AG09309 (cell line): Measurements from ENCODE around the gene STC2.
A peak's percentile ranks its signal among the peaks of the same experiment; 100 is the strongest.

ENCODE experiments used
- DNase-seq: peaks from one replicate; pipeline ENCODE4 v3.0.0-alpha.2; 2010; ENCODE audit warnings: low read depth
- H3K4me3 ChIP-seq: 2 replicates; pipeline ENCODE4 v1.5.1; 2011; ENCODE audit warnings: mild to moderate bottlenecking, low read depth, low read length, moderate library complexity; ENCODE audit not compliant: control insufficient read depth
- TF ChIP-seq, protein P1 (sequence below): IDR thresholded peaks from 2 replicates; pipeline ENCODE4 v1.5.1; 2011; ENCODE audit warnings: mild to moderate bottlenecking, low read depth, low read length, inconsistent platforms; ENCODE audit not compliant: insufficient read depth, control insufficient read depth; ENCODE audit errors: missing control alignments

The STC2 gene

DNA sequence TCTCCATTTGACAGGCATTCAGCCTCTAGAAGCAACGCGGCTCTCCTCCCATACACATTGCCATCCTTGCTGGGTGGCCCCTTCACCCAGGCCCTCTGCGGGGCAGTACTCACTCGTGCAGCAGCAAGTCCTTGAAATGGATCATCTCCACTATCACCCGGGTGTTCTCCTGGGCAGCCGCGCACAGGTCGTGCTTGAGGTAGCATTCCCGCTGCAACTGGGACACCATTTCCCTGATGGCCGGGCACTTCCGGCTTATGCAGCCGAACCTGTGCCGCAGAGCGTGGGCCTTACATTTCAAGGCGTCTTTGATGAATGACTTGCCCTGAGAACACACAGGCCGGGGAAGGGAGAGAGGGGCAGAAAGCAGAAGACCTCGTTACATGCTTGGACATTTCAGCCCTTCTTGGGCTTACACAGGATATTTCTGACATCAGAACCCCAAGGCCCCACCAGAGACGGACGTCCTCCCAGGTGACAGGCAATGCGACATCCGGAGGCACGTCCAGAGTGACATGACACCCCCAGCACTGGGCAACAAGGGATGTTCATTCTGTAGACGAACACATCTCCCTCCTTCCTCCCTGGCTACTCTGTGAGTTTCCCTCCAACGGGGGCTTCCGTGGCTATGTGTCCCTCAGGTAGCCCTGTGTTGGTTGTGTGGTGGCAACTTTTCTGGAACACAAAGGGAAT is 5.0 kb downstream of the STC2 start:
- no peak for DNase-seq

GRCh38 chr5:173321886-173322285 is 6.3 kb downstream of the STC2 start:
- DNase-seq: no peak
- TF ChIP-seq, protein P1, sequence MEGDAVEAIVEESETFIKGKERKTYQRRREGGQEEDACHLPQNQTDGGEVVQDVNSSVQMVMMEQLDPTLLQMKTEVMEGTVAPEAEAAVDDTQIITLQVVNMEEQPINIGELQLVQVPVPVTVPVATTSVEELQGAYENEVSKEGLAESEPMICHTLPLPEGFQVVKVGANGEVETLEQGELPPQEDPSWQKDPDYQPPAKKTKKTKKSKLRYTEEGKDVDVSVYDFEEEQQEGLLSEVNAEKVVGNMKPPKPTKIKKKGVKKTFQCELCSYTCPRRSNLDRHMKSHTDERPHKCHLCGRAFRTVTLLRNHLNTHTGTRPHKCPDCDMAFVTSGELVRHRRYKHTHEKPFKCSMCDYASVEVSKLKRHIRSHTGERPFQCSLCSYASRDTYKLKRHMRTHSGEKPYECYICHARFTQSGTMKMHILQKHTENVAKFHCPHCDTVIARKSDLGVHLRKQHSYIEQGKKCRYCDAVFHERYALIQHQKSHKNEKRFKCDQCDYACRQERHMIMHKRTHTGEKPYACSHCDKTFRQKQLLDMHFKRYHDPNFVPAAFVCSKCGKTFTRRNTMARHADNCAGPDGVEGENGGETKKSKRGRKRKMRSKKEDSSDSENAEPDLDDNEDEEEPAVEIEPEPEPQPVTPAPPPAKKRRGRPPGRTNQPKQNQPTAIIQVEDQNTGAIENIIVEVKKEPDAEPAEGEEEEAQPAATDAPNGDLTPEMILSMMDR: no peak
- H3K4me3 ChIP-seq: no peak overlapping the region

More for the DNA sequence above, 5.0 kb downstream of the STC2 start:
- TF ChIP-seq, protein P1: no peak
- peak overlapping the region; percentile 6; the same call in 1 of the 2 replicates for H3K4me3 ChIP-seq

GRCh38 chr5:173320259-173320658 is 8.0 kb downstream of the STC2 start:
- H3K4me3 ChIP-seq: no peak overlapping the region
- TF ChIP-seq, protein P1: no peak
- DNase-seq: no peak

GRCh38 chr5:173319646-173320045 is 8.6 kb downstream of the STC2 start:
- DNase-seq: no peak
- no peak overlapping the region for H3K4me3 ChIP-seq
- TF ChIP-seq, protein P1: no peak

DNA sequence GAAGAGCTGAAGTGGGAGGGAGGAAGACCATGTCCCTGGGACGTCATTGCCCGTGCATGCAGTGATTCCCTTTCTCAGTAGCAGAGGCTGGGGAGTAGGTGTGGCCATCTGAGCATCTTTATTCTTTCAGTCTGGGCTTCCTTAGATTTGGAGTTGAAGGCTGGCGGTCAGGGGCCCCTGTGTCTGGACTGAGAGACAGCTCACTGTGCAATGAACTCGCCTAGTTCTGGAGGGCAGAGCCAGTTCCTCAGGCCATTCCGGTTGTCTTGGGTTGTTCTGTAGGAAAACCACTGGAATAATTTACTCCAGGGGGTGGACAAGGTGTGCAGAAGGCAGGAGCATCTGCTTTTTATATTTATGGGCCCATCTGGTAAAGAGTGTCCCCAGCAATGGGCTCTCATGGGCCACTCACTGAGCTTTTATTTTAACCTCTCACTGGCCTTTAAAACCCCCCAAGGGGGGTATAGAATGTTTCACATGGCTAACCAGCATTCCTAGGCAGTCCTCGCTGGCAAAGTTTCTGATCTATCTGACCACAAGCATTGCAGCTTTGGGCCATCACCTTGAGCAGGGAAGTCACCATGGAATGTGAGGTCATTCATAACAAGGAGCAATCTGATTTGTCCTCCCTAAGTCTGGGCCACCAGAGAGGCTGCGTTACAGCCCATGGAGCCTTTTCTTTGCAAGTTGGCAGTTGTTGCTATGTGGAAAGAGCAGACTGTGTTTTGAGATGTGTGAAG is 9.2 kb downstream of the STC2 start:
- no peak for DNase-seq
- no peak overlapping the region for H3K4me3 ChIP-seq

DNA sequence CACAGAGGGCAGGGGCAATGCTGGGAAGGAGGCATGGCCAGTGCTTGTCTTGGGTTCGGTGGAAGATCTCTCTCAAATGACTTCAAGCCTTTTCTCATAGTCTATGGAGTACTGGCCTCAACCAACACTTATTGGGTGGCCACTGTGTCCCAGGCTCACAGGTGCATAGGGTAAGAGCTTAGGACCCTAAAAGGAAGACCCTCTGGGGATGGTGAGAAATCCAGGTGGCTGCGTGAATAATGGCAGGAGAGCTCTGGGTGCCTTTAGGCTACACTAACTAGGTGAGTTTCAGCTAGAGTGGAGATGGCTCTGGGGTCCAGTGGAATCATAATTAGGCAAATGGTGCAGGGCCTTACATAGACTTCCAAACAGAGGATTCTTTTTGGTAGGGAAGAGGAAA is 9.9 kb downstream of the STC2 start:
- no peak for DNase-seq
- no peak overlapping the region for H3K4me3 ChIP-seq
- TF ChIP-seq, protein P1: no peak

More for the DNA sequence above, 9.2 kb downstream of the STC2 start:
- TF ChIP-seq, protein P1: no peak
